ENCODE data around the gene NCKIPSD.

- TF ChIP-seq POLR2A (IDR thresholded peaks at IDR 0.05): no peak
- TF ChIP-seq, protein P1, sequence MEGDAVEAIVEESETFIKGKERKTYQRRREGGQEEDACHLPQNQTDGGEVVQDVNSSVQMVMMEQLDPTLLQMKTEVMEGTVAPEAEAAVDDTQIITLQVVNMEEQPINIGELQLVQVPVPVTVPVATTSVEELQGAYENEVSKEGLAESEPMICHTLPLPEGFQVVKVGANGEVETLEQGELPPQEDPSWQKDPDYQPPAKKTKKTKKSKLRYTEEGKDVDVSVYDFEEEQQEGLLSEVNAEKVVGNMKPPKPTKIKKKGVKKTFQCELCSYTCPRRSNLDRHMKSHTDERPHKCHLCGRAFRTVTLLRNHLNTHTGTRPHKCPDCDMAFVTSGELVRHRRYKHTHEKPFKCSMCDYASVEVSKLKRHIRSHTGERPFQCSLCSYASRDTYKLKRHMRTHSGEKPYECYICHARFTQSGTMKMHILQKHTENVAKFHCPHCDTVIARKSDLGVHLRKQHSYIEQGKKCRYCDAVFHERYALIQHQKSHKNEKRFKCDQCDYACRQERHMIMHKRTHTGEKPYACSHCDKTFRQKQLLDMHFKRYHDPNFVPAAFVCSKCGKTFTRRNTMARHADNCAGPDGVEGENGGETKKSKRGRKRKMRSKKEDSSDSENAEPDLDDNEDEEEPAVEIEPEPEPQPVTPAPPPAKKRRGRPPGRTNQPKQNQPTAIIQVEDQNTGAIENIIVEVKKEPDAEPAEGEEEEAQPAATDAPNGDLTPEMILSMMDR (IDR thresholded peaks at IDR 0.05): no peak
Observed at GRCh38 chr3:48664929-48665328, 20.8 kb downstream of the NCKIPSD start.

All from uterus (tissue), 2 donors.